ENCODE data around the gene VCAM1. TPM values are rescaled to one million over a fixed set of nuclear protein-coding genes. Genes with fewer than 3 reads are reported as not detected.

Gene VCAM1
- total RNA-seq, 4 donors from 2014 or later, result 28.6 to 68.9 (median 58.1) TPM

DNA sequence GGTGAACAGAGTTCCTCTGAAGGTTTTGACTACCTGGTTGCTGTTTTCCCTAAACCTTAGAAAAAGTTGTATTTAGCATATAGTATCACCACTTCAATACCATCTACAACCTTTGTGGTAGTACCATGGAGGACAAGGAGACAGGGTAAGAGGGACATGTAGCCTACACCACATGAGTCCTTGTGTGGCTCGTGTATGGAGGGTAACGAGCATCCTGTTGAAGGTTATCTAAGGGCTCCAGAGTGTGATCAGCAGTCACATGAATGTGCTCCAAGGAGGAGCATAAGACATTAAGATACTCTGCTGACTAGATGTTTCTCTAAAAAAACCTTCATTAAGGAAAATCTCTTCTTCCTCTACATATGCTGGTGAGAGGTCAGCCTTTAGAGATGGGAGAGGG is 67.3 kb downstream of the VCAM1 start:
- TF ChIP-seq, protein P1, sequence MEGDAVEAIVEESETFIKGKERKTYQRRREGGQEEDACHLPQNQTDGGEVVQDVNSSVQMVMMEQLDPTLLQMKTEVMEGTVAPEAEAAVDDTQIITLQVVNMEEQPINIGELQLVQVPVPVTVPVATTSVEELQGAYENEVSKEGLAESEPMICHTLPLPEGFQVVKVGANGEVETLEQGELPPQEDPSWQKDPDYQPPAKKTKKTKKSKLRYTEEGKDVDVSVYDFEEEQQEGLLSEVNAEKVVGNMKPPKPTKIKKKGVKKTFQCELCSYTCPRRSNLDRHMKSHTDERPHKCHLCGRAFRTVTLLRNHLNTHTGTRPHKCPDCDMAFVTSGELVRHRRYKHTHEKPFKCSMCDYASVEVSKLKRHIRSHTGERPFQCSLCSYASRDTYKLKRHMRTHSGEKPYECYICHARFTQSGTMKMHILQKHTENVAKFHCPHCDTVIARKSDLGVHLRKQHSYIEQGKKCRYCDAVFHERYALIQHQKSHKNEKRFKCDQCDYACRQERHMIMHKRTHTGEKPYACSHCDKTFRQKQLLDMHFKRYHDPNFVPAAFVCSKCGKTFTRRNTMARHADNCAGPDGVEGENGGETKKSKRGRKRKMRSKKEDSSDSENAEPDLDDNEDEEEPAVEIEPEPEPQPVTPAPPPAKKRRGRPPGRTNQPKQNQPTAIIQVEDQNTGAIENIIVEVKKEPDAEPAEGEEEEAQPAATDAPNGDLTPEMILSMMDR (IDR thresholded peaks at IDR 0.05), result no peak
- ATAC-seq (ENCODE audit: low FRiP score) (no peak), DNase-seq (ENCODE audit: low spot score) (no peak)

Other genes with a start within 250 kb of the VCAM1 start
- 1 to 10 TPM in 1 of 4 donors, under 1 TPM in 2, not detected in 1; 0.28 to 1.9 (median 0.79) TPM for gene GPR88, start 181.6 kb upstream of the VCAM1 start, total RNA-seq
- gene EXTL2, start 175.1 kb downstream of the VCAM1 start, total RNA-seq, result 10 to 100 TPM; 10.1 to 16.6 (median 10.4) TPM
- 10 to 100 TPM; 20.6 to 47.4 (median 25.2) TPM for gene SLC30A7, start 176.3 kb downstream of the VCAM1 start, total RNA-seq